ENCODE data around the gene SEMA6B. TPM values are rescaled to one million over a fixed set of nuclear protein-coding genes. Genes with fewer than 3 reads are reported as not detected.

SEMA6B gene
- total and polyA plus RNA-seq, 4 experiments from 2014 or later = 2.4 to 2.7 TPM; not detected in 2

- Histone ChIP-seq H3K27me3 (ENCODE audit: insufficient read depth, low read length) (peaks cover 11% of the 10 kb centered on the region), H3K4me3 (ENCODE audit: low read length in 2 of 2) (no peak overlapping the region), H3K4me1 (ENCODE audit: insufficient read depth, low read length) (peaks cover 11% of the 10 kb centered on the region), H3K36me3 (ENCODE audit: insufficient read depth, low read length) (no peaks in the 10 kb centered on the region), H3K9me3 (ENCODE audit: control insufficient read depth in 1 of 2, low read length in 2 of 2) (no peaks in the 10 kb centered on the region), H3K27ac (ENCODE audit: low read depth, low read length) (no peak overlapping the region)
- ChIA-PET POLR2A (ENCODE audit: partially characterized antibody) (no interaction called here), CTCF (ENCODE audit: partially characterized antibody) (interaction anchor here (0.6 kb wide), 1 partner anchor 954 kb away, joined by 3 read pairs; no protein-coding TSS in a partner anchor)
- Mint-ChIP-seq H3K36me3 (no peaks in the 10 kb centered on the region), H3K27me3 (peaks cover 27 to 43% of the 10 kb centered on the region in 2 donors), H3K9me3 (peaks cover 0 to 3% (median 0%) of the 10 kb centered on the region in 8 donors), H3K4me3 (no peak overlapping the region), H3K4me1 (peaks cover 1 to 7% (median 2%) of the 10 kb centered on the region in 4 donors), H3K27ac (no peak overlapping the region)
- intact Hi-C loops (cut with micrococcal nuclease) = no loop called here
- no peak for DNase-seq
These were observed 28.0 kb upstream of the SEMA6B start for GRCh38 chr19:4587527-4587926.

DNA sequence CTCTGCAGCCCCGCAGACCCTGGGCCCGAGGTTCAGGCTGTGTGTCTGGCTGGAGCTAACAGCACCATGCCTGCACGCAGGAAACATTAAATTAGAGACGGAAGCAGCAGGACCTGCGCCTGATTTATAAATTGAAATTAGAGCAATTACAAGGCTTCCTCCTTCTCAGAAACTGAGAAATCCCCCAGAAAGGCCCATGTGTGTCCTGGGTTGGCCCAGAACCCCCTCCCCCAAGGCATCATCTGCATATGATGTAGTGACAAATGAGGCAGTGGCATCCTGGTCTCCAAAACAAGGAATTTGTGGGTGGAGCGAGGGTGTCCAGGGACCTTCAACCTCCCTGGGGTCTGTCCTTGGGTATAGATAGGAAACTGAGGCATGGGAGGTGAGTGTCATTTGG, 27.2 kb upstream of the SEMA6B start:
- Histone ChIP-seq H3K36me3 (ENCODE audit: insufficient read depth, low read length) (no peaks in the 10 kb centered on the region), H3K9me3 (ENCODE audit: control insufficient read depth in 1 of 2, low read length in 2 of 2) (no peaks in the 10 kb centered on the region), H3K27ac (ENCODE audit: low read depth, low read length) (no peak overlapping the region), H3K4me1 (ENCODE audit: insufficient read depth, low read length) (peaks cover 11% of the 10 kb centered on the region), H3K27me3 (ENCODE audit: insufficient read depth, low read length) (peaks cover 11% of the 10 kb centered on the region), H3K4me3 (ENCODE audit: low read length in 2 of 2) (no peak overlapping the region)
- no peak overlapping the region for H3K27ac Mint-ChIP-seq
- intact Hi-C loops (cut with micrococcal nuclease) = no loop called here
- peaks cover 33 to 47% of the 10 kb centered on the region in 2 donors for H3K27me3 Mint-ChIP-seq
- H3K9me3 Mint-ChIP-seq = peaks cover 0 to 3% (median 0%) of the 10 kb centered on the region in 8 donors
- CTCF ChIA-PET (ENCODE audit: partially characterized antibody) = no interaction called here
- no peaks in the 10 kb centered on the region for H3K36me3 Mint-ChIP-seq
- H3K4me1 Mint-ChIP-seq = peaks cover 4 to 15% (median 7%) of the 10 kb centered on the region in 4 donors
- no peak for DNase-seq
- POLR2A ChIA-PET (ENCODE audit: partially characterized antibody) = no interaction called here
- no peak overlapping the region for H3K4me3 Mint-ChIP-seq

GRCh38 chr19:4586245-4586644, 26.8 kb upstream of the SEMA6B start:
- Mint-ChIP-seq H3K27ac (no peak overlapping the region), H3K4me3 (no peak overlapping the region), H3K36me3 (no peaks in the 10 kb centered on the region), H3K4me1 (peaks cover 4 to 15% (median 7%) of the 10 kb centered on the region in 4 donors), H3K9me3 (peaks cover 0 to 3% (median 0%) of the 10 kb centered on the region in 8 donors), H3K27me3 (peaks cover 30 to 45% of the 10 kb centered on the region in 2 donors)
- Histone ChIP-seq H3K9me3 (ENCODE audit: control insufficient read depth in 1 of 2, low read length in 2 of 2) (no peaks in the 10 kb centered on the region), H3K27ac (ENCODE audit: low read depth, low read length) (no peak overlapping the region), H3K27me3 (ENCODE audit: insufficient read depth, low read length) (peaks cover 11% of the 10 kb centered on the region), H3K4me3 (ENCODE audit: low read length in 2 of 2) (no peak overlapping the region), H3K4me1 (ENCODE audit: insufficient read depth, low read length) (peaks cover 11% of the 10 kb centered on the region), H3K36me3 (ENCODE audit: insufficient read depth, low read length) (no peaks in the 10 kb centered on the region)
- no peak for DNase-seq
- CTCF ChIA-PET (ENCODE audit: partially characterized antibody) = interaction anchor here (1.0 kb wide), 1 partner anchor 10 kb away, joined by 3 read pairs; no protein-coding TSS in a partner anchor
- intact Hi-C loops (cut with micrococcal nuclease) = no loop called here
- POLR2A ChIA-PET (ENCODE audit: partially characterized antibody) = no interaction called here

DNA sequence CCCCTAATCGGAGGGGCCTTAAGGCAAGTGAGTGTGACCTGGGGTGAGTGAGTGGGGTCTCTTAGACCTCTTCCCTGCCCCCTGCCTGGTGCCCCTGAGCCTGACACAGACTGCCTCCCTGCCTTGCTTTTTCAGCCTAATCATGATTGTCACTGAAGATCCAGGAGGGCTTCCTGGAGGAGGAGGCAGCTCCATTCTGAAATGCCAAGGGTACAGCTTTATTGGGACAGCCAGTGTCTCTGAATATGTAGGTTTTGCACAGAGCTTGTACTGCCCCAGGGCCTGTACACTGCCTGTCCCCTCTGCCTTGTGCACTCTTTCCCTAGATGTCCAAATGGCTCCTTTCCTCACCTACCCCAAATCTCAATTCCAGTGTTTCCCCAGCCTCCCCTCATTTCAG, 26.1 kb upstream of the SEMA6B start:
- peaks cover 4 to 15% (median 7%) of the 10 kb centered on the region in 4 donors for H3K4me1 Mint-ChIP-seq
- H3K4me3 Mint-ChIP-seq = no peak overlapping the region
- no peak overlapping the region for H3K4me3 ChIP-seq (ENCODE audit: low read length in 2 of 2)
- H3K9me3 ChIP-seq (ENCODE audit: control insufficient read depth in 1 of 2, low read length in 2 of 2) = no peaks in the 10 kb centered on the region
- peaks cover 30 to 41% of the 10 kb centered on the region in 2 donors for H3K27me3 Mint-ChIP-seq
- ChIA-PET CTCF (ENCODE audit: partially characterized antibody) (interaction anchor here (1.0 to 1.1 kb wide), 2 partner anchors 9 to 51 kb away, joined by 3 to 4 read pairs; no protein-coding TSS in a partner anchor), POLR2A (ENCODE audit: partially characterized antibody) (no interaction called here)
- no peaks in the 10 kb centered on the region for H3K36me3 Mint-ChIP-seq
- no peak overlapping the region for H3K27ac ChIP-seq (ENCODE audit: low read depth, low read length)
- no peak for DNase-seq
- H3K36me3 ChIP-seq (ENCODE audit: insufficient read depth, low read length) = no peaks in the 10 kb centered on the region
- H3K9me3 Mint-ChIP-seq = peaks cover 0 to 3% (median 0%) of the 10 kb centered on the region in 8 donors
- peaks cover 11% of the 10 kb centered on the region for H3K4me1 ChIP-seq (ENCODE audit: insufficient read depth, low read length)
- peaks cover 11% of the 10 kb centered on the region for H3K27me3 ChIP-seq (ENCODE audit: insufficient read depth, low read length)
- no peak overlapping the region for H3K27ac Mint-ChIP-seq
- intact Hi-C loops (cut with micrococcal nuclease) = no loop called here

- Histone ChIP-seq H3K27ac (ENCODE audit: low read depth, low read length) (no peak overlapping the region), H3K9me3 (ENCODE audit: control insufficient read depth in 1 of 2, low read length in 2 of 2) (no peaks in the 10 kb centered on the region), H3K27me3 (ENCODE audit: insufficient read depth, low read length) (peaks cover 11% of the 10 kb centered on the region), H3K4me1 (ENCODE audit: insufficient read depth, low read length) (peaks cover 11% of the 10 kb centered on the region), H3K4me3 (ENCODE audit: low read length in 2 of 2) (no peak overlapping the region), H3K36me3 (ENCODE audit: insufficient read depth, low read length) (no peaks in the 10 kb centered on the region)
- Mint-ChIP-seq H3K36me3 (no peaks in the 10 kb centered on the region), H3K27ac (no peak overlapping the region), H3K27me3 (peaks cover 29 to 34% of the 10 kb centered on the region in 2 donors), H3K9me3 (peaks cover 0 to 3% (median 0%) of the 10 kb centered on the region in 8 donors), H3K4me3 (peak overlapping the region in 1 of 8 donors; percentile 20), H3K4me1 (peaks cover 4 to 15% (median 7%) of the 10 kb centered on the region in 4 donors)
- ChIA-PET POLR2A (ENCODE audit: partially characterized antibody) (no interaction called here), CTCF (ENCODE audit: partially characterized antibody) (interaction anchor here (1.0 to 1.1 kb wide), 2 partner anchors 8 to 52 kb away, joined by 3 to 4 read pairs; no protein-coding TSS in a partner anchor)
- intact Hi-C loops (cut with micrococcal nuclease) = no loop called here
- DNase-seq = no peak
These were observed 25.4 kb upstream of the SEMA6B start for GRCh38 chr19:4584670-4585460.

- no peak overlapping the region for H3K4me3 ChIP-seq (ENCODE audit: low read length in 2 of 2)
- peaks cover 0 to 3% (median 0%) of the 10 kb centered on the region in 8 donors for H3K9me3 Mint-ChIP-seq
- peaks cover 4 to 15% (median 7%) of the 10 kb centered on the region in 4 donors for H3K4me1 Mint-ChIP-seq
- DNase-seq = no peak
- ChIA-PET POLR2A (ENCODE audit: partially characterized antibody) (no interaction called here), CTCF (ENCODE audit: partially characterized antibody) (interaction anchor here (1.1 kb wide), 1 partner anchor 53 kb away, joined by 4 read pairs; no protein-coding TSS in a partner anchor)
- H3K36me3 ChIP-seq (ENCODE audit: insufficient read depth, low read length) = no peaks in the 10 kb centered on the region
- H3K27ac Mint-ChIP-seq = no peak overlapping the region
- no peak overlapping the region for H3K4me3 Mint-ChIP-seq
- H3K27me3 Mint-ChIP-seq = peaks cover 33 to 37% of the 10 kb centered on the region in 2 donors
- peaks cover 11% of the 10 kb centered on the region for H3K27me3 ChIP-seq (ENCODE audit: insufficient read depth, low read length)
- H3K4me1 ChIP-seq (ENCODE audit: insufficient read depth, low read length) = peaks cover 11% of the 10 kb centered on the region
- no peak overlapping the region for H3K27ac ChIP-seq (ENCODE audit: low read depth, low read length)
- intact Hi-C loops (cut with micrococcal nuclease) = no loop called here
- no peaks in the 10 kb centered on the region for H3K9me3 ChIP-seq (ENCODE audit: control insufficient read depth in 1 of 2, low read length in 2 of 2)
- no peaks in the 10 kb centered on the region for H3K36me3 Mint-ChIP-seq
These were observed 24.6 kb upstream of the SEMA6B start for GRCh38 chr19:4583961-4584669.
